ENCODE measurements around the gene OGFR. TPM values are rescaled to one million over a fixed set of nuclear protein-coding genes. Genes with fewer than 3 reads are reported as not detected.

OGFR gene
- polyA plus RNA-seq, 3 donors, result 47.8 to 114 (median 79.3) TPM

- no peaks in the 10 kb centered on the region for H3K36me3 ChIP-seq (replicated peaks in 1 of 2; ENCODE audit: control insufficient read depth in 1 of 2, insufficient read depth in 2 of 2, low read length in 2 of 2)
- WGBS (ENCODE audit: insufficient coverage), result 93% methylated on average over 7 of the region's 8 CpGs
- no peaks in the 10 kb centered on the region for H3K9me3 ChIP-seq (replicated peaks in 1 of 2; ENCODE audit: control insufficient read depth in 1 of 2, insufficient read depth in 1 of 2, low read length in 2 of 2)
- TF ChIP-seq CTCF (IDR thresholded peaks at IDR 0.05), result no peak
- no peak for DNase-seq
- peaks cover 0 to 5% (median 2%) of the 10 kb centered on the region in 7 donors for H3K9me3 Mint-ChIP-seq
- H3K4me1 Mint-ChIP-seq, result peaks cover 48% of the 10 kb centered on the region
- H3K27ac Mint-ChIP-seq, result peak overlapping the region in 2 of 7 donors; percentile 77 to 80
- H3K4me3 ChIP-seq (replicated peaks in 1 of 3; ENCODE audit: low read depth in 2 of 3, low read length in 3 of 3), result no peak overlapping the region
- H3K9ac ChIP-seq (ENCODE audit: insufficient read depth, low read length, poor library complexity, severe bottlenecking), result no peak overlapping the region
- no peak overlapping the region for H3K4me3 Mint-ChIP-seq
- H3K27me3 ChIP-seq (ENCODE audit: control insufficient read depth in 2 of 2, insufficient read depth in 2 of 2, low read length in 2 of 2), result no peaks in the 10 kb centered on the region
- peaks cover 48 to 53% of the 10 kb centered on the region in 2 donors for H3K4me1 ChIP-seq (ENCODE audit: control insufficient read depth in 1 of 2, insufficient read depth in 2 of 2, low read length in 2 of 2)
- H2AFZ ChIP-seq (ENCODE audit: insufficient read depth, low read depth, low read length, poor library complexity, severe bottlenecking), result no peak overlapping the region
- intact Hi-C loops (cut with micrococcal nuclease), result no loop called here
- no peak overlapping the region for H3K4me2 ChIP-seq (replicated peaks; ENCODE audit: extremely low read depth, low read length, poor library complexity, severe bottlenecking)
- H4K20me1 ChIP-seq (ENCODE audit: insufficient read depth, low read length), result no peaks in the 10 kb centered on the region
- no peaks in the 10 kb centered on the region for H3K36me3 Mint-ChIP-seq
- H3K79me2 ChIP-seq (ENCODE audit: insufficient read depth, low read length), result no peaks in the 10 kb centered on the region
- peak overlapping the region in 1 of 2 donors; percentile 26 for H3K27ac ChIP-seq (ENCODE audit: low read depth in 1 of 2, low read length in 2 of 2)
- peaks cover 0 to 7% (median 7%) of the 10 kb centered on the region in 3 donors for H3K27me3 Mint-ChIP-seq (ENCODE audit: low read depth in 3 of 3)
Observed at GRCh38 chr20:62777528-62777830, 27.2 kb upstream of the OGFR start.

GRCh38 chr20:62778058-62778457 is 26.6 kb upstream of the OGFR start:
- intact Hi-C loops (cut with micrococcal nuclease), result no loop called here
- peaks cover 47% of the 10 kb centered on the region for H3K4me1 Mint-ChIP-seq
- no peak overlapping the region for H3K9ac ChIP-seq (ENCODE audit: insufficient read depth, low read length, poor library complexity, severe bottlenecking)
- no peak overlapping the region for H3K4me2 ChIP-seq (replicated peaks; ENCODE audit: extremely low read depth, low read length, poor library complexity, severe bottlenecking)
- H3K27ac Mint-ChIP-seq, result peak overlapping the region in 1 of 7 donors; percentile 6
- no peaks in the 10 kb centered on the region for H3K79me2 ChIP-seq (ENCODE audit: insufficient read depth, low read length)
- H3K4me3 Mint-ChIP-seq, result no peak overlapping the region
- H3K4me1 ChIP-seq (ENCODE audit: control insufficient read depth in 1 of 2, insufficient read depth in 2 of 2, low read length in 2 of 2), result peaks cover 42 to 47% of the 10 kb centered on the region in 2 donors
- no peak overlapping the region for H3K27ac ChIP-seq (ENCODE audit: low read depth in 1 of 2, low read length in 2 of 2)
- no peak overlapping the region for H3K4me3 ChIP-seq (replicated peaks in 1 of 3; ENCODE audit: low read depth in 2 of 3, low read length in 3 of 3)
- no peaks in the 10 kb centered on the region for H3K9me3 ChIP-seq (replicated peaks in 1 of 2; ENCODE audit: control insufficient read depth in 1 of 2, insufficient read depth in 1 of 2, low read length in 2 of 2)
- H3K9me3 Mint-ChIP-seq, result peaks cover 0 to 5% (median 2%) of the 10 kb centered on the region in 7 donors
- H2AFZ ChIP-seq (ENCODE audit: insufficient read depth, low read depth, low read length, poor library complexity, severe bottlenecking), result no peak overlapping the region
- no peaks in the 10 kb centered on the region for H3K36me3 ChIP-seq (replicated peaks in 1 of 2; ENCODE audit: control insufficient read depth in 1 of 2, insufficient read depth in 2 of 2, low read length in 2 of 2)
- peaks cover 0 to 7% (median 6%) of the 10 kb centered on the region in 3 donors for H3K27me3 Mint-ChIP-seq (ENCODE audit: low read depth in 3 of 3)
- H3K27me3 ChIP-seq (ENCODE audit: control insufficient read depth in 2 of 2, insufficient read depth in 2 of 2, low read length in 2 of 2), result no peaks in the 10 kb centered on the region
- 99% methylated on average over 8 of the region's 9 CpGs for WGBS (ENCODE audit: insufficient coverage)
- DNase-seq, result no peak
- no peaks in the 10 kb centered on the region for H4K20me1 ChIP-seq (ENCODE audit: insufficient read depth, low read length)
- TF ChIP-seq CTCF (IDR thresholded peaks at IDR 0.05), result no peak
- H3K36me3 Mint-ChIP-seq, result no peaks in the 10 kb centered on the region
